ENCODE data around the gene TMC1. TPM values are rescaled to one million over a fixed set of nuclear protein-coding genes. Genes with fewer than 3 reads are reported as not detected.
A peak's percentile ranks its signal among the peaks of the same experiment; 100 is the strongest.

The TMC1 gene
- total and polyA plus RNA-seq, 2 of the 13 experiments (the other 11 are each of a cell fraction or from before 2014, with no cell fraction given), result 0.02 to 0.03 TPM

DNA sequence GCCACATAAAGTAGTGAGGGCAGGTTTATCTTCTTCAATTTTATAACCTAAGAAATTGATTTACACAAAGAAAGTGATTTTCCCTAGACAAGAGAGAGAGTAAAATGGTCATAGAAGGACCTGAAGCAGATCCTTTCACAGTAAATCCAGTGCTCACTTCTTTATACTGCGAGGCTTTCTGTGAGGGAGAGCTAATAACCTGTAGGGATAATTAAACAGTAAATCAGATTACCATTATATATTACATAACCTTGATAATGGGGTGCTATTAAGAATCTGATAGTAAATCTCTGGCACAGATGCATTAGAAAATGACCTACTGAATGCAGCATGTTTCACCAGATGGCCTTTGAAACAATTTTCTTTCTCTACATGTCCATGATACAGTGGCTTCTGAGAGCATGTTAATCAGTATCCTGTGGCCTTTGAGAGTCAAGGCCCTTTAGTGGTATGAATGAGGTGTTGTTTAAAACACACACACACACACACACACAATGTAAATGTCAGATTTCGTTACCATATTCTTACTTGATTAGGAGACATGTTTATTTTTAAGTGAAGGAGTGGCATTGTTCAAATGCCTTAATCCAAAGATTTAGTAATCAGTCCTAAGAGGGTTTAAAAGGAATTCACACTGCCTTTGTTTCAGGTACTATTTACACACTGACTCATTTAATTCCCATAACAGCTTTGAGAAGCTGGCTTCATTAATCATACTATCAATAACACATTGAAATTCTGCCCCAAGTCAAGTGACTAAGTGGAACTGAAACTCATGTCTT is 306.7 kb downstream of the TMC1 start (continued):
- TF ChIP-seq, protein P1, sequence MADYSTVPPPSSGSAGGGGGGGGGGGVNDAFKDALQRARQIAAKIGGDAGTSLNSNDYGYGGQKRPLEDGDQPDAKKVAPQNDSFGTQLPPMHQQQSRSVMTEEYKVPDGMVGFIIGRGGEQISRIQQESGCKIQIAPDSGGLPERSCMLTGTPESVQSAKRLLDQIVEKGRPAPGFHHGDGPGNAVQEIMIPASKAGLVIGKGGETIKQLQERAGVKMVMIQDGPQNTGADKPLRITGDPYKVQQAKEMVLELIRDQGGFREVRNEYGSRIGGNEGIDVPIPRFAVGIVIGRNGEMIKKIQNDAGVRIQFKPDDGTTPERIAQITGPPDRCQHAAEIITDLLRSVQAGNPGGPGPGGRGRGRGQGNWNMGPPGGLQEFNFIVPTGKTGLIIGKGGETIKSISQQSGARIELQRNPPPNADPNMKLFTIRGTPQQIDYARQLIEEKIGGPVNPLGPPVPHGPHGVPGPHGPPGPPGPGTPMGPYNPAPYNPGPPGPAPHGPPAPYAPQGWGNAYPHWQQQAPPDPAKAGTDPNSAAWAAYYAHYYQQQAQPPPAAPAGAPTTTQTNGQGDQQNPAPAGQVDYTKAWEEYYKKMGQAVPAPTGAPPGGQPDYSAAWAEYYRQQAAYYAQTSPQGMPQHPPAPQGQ (CRISPR knock-in tag; IDR thresholded peaks at IDR 0.05; ENCODE audit: borderline replicate concordance), result no peak
- TF ChIP-seq HHEX (CRISPR knock-in tag; IDR thresholded peaks at IDR 0.05) (no peak), PLSCR1 (CRISPR knock-in tag; IDR thresholded peaks at IDR 0.05; ENCODE audit: borderline replicate concordance) (no peak), SIX4 (CRISPR knock-in tag; IDR thresholded peaks at IDR 0.05) (no peak; the same call in 1 of the 2 replicates), ZNF382 (CRISPR knock-in tag; IDR thresholded peaks at IDR 0.05; ENCODE audit: borderline replicate concordance) (no peak), POLR2G (IDR thresholded peaks at IDR 0.05; ENCODE audit: low read depth, low read length) (no peak), MTF1 (CRISPR knock-in tag; IDR thresholded peaks at IDR 0.05) (no peak), ZFP1 (CRISPR knock-in tag; IDR thresholded peaks at IDR 0.05) (no peak), TEAD2 (CRISPR knock-in tag; IDR thresholded peaks at IDR 0.05) (no peak), TOPORS (CRISPR knock-in tag; IDR thresholded peaks at IDR 0.05) (no peak), HNRNPLL (IDR thresholded peaks at IDR 0.05; ENCODE audit: low read depth, low read length, poor library complexity, severe bottlenecking) (no peak), ARID5B (CRISPR knock-in tag; IDR thresholded peaks at IDR 0.05) (peak; percentile 82), ZNF770 (CRISPR knock-in tag; IDR thresholded peaks at IDR 0.05) (no peak), ZNF282 (IDR thresholded peaks at IDR 0.05; ENCODE audit: partially characterized antibody) (no peak), ZNF614 (CRISPR knock-in tag; IDR thresholded peaks at IDR 0.05; ENCODE audit: borderline replicate concordance) (no peak), KDM5A (IDR thresholded peaks at IDR 0.05; ENCODE audit: borderline replicate concordance, low read length) (no peak), FOXK1 (CRISPR knock-in tag; IDR thresholded peaks at IDR 0.05; ENCODE audit: borderline replicate concordance, low read depth) (no peak), FOXJ3 (CRISPR knock-in tag; IDR thresholded peaks at IDR 0.05; ENCODE audit: borderline replicate concordance) (peak; percentile 53; the same call in 1 of the 2 replicates)
- TF ChIP-seq, protein P2, sequence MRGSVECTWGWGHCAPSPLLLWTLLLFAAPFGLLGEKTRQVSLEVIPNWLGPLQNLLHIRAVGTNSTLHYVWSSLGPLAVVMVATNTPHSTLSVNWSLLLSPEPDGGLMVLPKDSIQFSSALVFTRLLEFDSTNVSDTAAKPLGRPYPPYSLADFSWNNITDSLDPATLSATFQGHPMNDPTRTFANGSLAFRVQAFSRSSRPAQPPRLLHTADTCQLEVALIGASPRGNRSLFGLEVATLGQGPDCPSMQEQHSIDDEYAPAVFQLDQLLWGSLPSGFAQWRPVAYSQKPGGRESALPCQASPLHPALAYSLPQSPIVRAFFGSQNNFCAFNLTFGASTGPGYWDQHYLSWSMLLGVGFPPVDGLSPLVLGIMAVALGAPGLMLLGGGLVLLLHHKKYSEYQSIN (CRISPR knock-in tag; IDR thresholded peaks at IDR 0.05; ENCODE audit: borderline replicate concordance), result no peak

Measured in HepG2 (cell line).